Hepatocyte (in vitro differentiated cells): ENCODE measurements around the gene EAPP.

Source experiments
- EZH2 ChIP-seq: fragments of 200-600 bp; sonication (generic); IDR thresholded peaks from 2 replicates; pipeline ENCODE4 v1.6.1; 2016; ENCODE audit warnings: antibody characterized with exemption, mild to moderate bottlenecking, borderline replicate concordance
- TF ChIP-seq, protein P1 (sequence below): fragments of 200-600 bp; sonication (generic); IDR thresholded peaks from 2 replicates; pipeline ENCODE4 v1.5.1; 2016; ENCODE audit warnings: antibody characterized with exemption, mild to moderate bottlenecking; ENCODE audit not compliant: poor library complexity

DNA sequence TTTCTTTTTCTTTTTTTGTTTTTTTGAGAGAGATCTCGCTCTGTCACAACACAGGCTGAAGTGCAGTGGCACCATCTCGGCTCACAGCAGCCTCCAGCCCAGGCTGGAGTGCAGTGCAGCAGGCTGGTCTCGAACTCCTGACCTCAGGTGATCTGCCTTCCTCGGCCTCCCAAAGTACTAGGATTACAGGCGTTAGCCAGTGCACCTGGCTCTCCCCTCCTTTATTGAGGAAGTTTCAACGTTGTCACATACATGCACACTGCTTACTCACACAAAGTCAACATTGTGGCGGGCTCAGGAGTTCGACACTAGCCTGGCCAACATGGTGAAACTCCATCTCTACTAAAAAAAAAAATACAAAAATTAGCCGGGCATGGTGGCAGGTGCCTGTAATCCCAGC lies 32.0 kb downstream of the EAPP start:
- TF ChIP-seq, protein P1, sequence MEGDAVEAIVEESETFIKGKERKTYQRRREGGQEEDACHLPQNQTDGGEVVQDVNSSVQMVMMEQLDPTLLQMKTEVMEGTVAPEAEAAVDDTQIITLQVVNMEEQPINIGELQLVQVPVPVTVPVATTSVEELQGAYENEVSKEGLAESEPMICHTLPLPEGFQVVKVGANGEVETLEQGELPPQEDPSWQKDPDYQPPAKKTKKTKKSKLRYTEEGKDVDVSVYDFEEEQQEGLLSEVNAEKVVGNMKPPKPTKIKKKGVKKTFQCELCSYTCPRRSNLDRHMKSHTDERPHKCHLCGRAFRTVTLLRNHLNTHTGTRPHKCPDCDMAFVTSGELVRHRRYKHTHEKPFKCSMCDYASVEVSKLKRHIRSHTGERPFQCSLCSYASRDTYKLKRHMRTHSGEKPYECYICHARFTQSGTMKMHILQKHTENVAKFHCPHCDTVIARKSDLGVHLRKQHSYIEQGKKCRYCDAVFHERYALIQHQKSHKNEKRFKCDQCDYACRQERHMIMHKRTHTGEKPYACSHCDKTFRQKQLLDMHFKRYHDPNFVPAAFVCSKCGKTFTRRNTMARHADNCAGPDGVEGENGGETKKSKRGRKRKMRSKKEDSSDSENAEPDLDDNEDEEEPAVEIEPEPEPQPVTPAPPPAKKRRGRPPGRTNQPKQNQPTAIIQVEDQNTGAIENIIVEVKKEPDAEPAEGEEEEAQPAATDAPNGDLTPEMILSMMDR, result no peak
- TF ChIP-seq EZH2, result no peak
